ENCODE measurements around the gene SKI. TPM values are rescaled to one million over a fixed set of nuclear protein-coding genes. Genes with fewer than 3 reads are reported as not detected.
A peak's percentile ranks its signal among the peaks of the same experiment; 100 is the strongest.

SKI gene
- total RNA-seq, 4 donors from 2014 or later: 24.4 to 52.4 (median 32.2) TPM

DNA sequence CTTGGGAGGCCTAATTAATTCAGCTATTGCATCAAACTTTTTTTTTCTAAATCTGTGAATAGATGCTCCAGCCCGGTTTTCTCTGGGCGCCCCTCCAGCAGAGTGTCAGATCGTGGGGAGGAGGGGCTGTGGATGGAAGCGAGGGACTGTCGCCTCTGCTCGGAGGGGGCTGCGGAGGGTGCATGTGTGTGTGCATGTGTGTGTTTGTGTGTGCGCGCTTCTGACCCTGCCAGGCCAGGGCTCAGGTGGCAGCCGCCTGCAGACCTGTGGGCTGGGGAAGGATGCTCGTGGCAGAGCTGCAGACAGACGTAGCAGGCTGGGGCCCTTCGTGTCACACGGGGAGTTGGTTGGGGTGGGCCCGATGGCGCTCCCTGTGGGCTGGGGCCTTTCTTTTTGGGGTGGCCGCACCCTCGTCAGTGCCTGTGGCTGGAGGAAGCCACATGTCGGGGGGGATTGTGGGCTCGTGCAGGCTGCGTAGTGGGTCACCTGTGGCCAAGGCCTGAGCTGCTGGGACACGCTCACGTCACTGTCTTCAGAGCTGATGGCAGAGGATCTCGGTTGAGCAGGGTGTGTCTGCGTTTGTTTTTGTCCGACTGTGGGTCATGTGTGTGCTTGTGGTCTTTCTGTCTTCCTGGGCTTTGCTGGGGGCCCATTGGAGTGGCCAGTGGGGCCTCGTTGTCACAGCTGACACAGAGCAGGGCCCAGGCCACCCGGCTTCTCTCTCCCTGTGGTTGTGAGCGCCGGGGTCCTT is 2.8 kb downstream of the SKI start:
- peak in 1 of 3 donors; percentile 14 for TF ChIP-seq POLR2AphosphoS5 (IDR thresholded peaks at IDR 0.05)
- TF ChIP-seq, protein P1, sequence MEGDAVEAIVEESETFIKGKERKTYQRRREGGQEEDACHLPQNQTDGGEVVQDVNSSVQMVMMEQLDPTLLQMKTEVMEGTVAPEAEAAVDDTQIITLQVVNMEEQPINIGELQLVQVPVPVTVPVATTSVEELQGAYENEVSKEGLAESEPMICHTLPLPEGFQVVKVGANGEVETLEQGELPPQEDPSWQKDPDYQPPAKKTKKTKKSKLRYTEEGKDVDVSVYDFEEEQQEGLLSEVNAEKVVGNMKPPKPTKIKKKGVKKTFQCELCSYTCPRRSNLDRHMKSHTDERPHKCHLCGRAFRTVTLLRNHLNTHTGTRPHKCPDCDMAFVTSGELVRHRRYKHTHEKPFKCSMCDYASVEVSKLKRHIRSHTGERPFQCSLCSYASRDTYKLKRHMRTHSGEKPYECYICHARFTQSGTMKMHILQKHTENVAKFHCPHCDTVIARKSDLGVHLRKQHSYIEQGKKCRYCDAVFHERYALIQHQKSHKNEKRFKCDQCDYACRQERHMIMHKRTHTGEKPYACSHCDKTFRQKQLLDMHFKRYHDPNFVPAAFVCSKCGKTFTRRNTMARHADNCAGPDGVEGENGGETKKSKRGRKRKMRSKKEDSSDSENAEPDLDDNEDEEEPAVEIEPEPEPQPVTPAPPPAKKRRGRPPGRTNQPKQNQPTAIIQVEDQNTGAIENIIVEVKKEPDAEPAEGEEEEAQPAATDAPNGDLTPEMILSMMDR (IDR thresholded peaks at IDR 0.05): no peak
- DNase-seq: peak; percentile 55
- peaks cover 32 to 77% (median 71%) of the 10 kb centered on the region in 4 donors for H3K4me1 ChIP-seq

DNA sequence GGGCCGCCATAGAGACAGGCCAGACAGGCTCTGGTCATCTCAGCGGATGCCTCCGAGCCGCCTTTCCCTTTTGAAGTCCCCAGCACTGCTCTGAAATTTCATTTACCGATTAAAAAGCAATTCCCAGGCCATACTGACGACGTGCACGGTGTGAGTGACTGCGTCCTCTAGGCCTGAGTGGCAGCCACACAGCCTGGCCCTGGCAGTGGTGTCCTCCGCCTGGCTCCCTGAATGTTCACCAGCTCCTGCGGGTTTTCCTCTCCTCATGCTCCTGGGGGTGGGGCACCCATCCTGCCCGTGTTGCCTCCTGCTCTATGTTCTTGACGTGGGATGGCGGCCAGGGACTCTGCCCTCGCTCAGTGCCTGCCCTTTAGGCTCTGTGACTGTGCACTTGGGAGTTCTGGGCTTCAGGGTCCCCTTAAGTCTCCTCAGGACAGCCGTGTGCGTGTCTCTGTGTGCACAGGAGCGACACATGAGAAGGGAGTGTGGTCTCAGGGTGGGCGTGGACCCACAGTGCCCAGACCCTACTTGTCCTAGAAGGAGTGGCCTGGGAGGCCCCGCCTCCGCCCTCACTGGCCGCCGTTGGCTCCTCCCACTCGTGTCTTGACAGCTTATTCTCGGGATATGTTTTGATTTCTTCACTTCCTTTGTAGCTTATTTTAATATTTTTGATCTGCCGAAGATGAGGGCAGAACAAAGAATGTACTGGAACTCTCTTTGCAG is 3.6 kb downstream of the SKI start:
- TF ChIP-seq POLR2AphosphoS5 (IDR thresholded peaks at IDR 0.05) (peak in 2 of 3 donors; percentile 31 to 32), POLR2A (IDR thresholded peaks at IDR 0.05) (no peak), EP300 (IDR thresholded peaks at IDR 0.05; ENCODE audit: low read depth) (no peak)
- TF ChIP-seq, protein P1 (IDR thresholded peaks at IDR 0.05): no peak
- H3K4me1 ChIP-seq: peaks cover 34 to 80% (median 74%) of the 10 kb centered on the region in 4 donors
- in situ Hi-C loops (cut with MboI; ENCODE audit: low pct_ligation_motif_present in 1 of 4, low pct_unique_long_range_greater_than_20kb in 1 of 4, low sequenced_read_pairs in 3 of 4) (no loop called here), intact Hi-C loops (cut with DNase I; ENCODE audit: low total_unique reads) (loop anchor here (5.0 kb wide), 1 partner anchor 81 kb away; no protein-coding TSS in a partner anchor)
- DNase-seq: peak; percentile 83
- H3K4me3 ChIP-seq: peak overlapping the region; percentile 44 to 74 (median 61)
- WGBS, 2 donors (ENCODE audit: low coverage in 1 of 2): 19 to 20% methylated on average over 4 to 25 of the region's 26 CpGs
- no peaks in the 10 kb centered on the region for H3K36me3 ChIP-seq
- peak overlapping the region; percentile 82 to 90 (median 85) for H3K27ac ChIP-seq
- no peaks in the 10 kb centered on the region for H3K27me3 ChIP-seq
- H3K9me3 ChIP-seq: no peaks in the 10 kb centered on the region

More for the DNA sequence above, 2.8 kb downstream of the SKI start:
- H3K4me3 ChIP-seq: peak overlapping the region; percentile 44 to 74 (median 61)
- 12% methylated on average over 28 of the region's 30 CpGs; no CpG with 5 or more reads in 1 of the 2 donors for WGBS, 2 donors (ENCODE audit: low coverage in 1 of 2)
- no peaks in the 10 kb centered on the region for H3K27me3 ChIP-seq
- H3K9me3 ChIP-seq: no peaks in the 10 kb centered on the region
- peak overlapping the region; percentile 82 to 90 (median 85) for H3K27ac ChIP-seq
- in situ Hi-C loops (cut with MboI; ENCODE audit: low pct_ligation_motif_present in 1 of 4, low pct_unique_long_range_greater_than_20kb in 1 of 4, low sequenced_read_pairs in 3 of 4) (no loop called here), intact Hi-C loops (cut with DNase I; ENCODE audit: low total_unique reads) (loop anchor here (5.0 kb wide), 1 partner anchor 81 kb away; no protein-coding TSS in a partner anchor)
- no peaks in the 10 kb centered on the region for H3K36me3 ChIP-seq

DNA sequence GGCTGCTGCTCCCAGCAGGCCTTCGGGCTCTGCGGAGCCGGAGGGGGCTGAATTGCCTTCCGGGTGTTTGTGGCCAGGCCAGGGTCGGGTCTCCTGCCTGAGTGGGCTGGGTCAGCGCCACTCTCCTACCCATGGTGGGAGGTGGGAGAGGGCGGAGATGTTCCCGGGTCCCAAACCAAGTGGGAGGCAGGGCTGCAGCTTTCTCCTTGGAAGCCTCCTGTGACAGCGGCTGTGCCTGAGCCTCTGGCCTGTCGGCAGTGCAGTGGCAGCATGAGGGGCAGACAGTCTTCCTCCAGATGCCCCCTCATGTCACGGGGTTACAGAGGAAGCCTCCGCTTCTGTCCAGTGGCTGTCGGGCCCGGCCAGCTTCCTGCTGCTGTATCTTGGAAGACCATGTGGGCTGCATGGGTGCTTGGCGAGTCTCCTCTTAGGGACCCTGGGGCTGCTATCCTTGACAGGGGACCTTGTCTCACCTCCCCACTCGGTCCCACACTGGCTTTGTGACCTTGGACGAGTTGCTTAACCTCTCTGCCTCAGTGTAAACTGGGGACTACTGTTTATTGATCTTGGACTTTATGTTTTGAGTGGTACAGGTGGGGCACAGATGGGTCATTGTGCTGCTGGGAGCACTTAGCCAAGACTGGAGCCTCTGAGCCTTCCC is 4.3 kb downstream of the SKI start:
- 62% methylated on average over 16 of the region's 17 CpGs; no CpG with 5 or more reads in 1 of the 2 donors for WGBS, 2 donors (ENCODE audit: low coverage in 1 of 2)
- TF ChIP-seq EP300 (IDR thresholded peaks at IDR 0.05; ENCODE audit: low read depth) (no peak), POLR2A (IDR thresholded peaks at IDR 0.05) (no peak), POLR2AphosphoS5 (IDR thresholded peaks at IDR 0.05) (no peak)
- TF ChIP-seq, protein P1 (IDR thresholded peaks at IDR 0.05): no peak
- Histone ChIP-seq H3K4me3 (peak overlapping the region in 3 of 4 donors; percentile 4 to 68 (median 54)), H3K27ac (peak overlapping the region; percentile 82 to 90 (median 85)), H3K4me1 (peaks cover 39 to 84% (median 78%) of the 10 kb centered on the region in 4 donors), H3K36me3 (no peaks in the 10 kb centered on the region), H3K27me3 (no peaks in the 10 kb centered on the region), H3K9me3 (no peaks in the 10 kb centered on the region)
- in situ Hi-C loops (cut with MboI; ENCODE audit: low pct_ligation_motif_present in 1 of 4, low pct_unique_long_range_greater_than_20kb in 1 of 4, low sequenced_read_pairs in 3 of 4) (no loop called here), intact Hi-C loops (cut with DNase I; ENCODE audit: low total_unique reads) (loop anchor here (5.0 kb wide), 1 partner anchor 80 kb away; no protein-coding TSS in a partner anchor)
- no peak for DNase-seq

All from transverse colon (tissue), 4 donors.